GM12878 (cell line): ENCODE data around the gene STATH. TPM values are rescaled to one million over a fixed set of nuclear protein-coding genes. Genes with fewer than 3 reads are reported as not detected.

Experiments used
- ATAC-seq: fragments of 200-7000 bp; cut with Tn5 transposase; 3 replicates; pipeline ENCODE4 v1.9.1; 2020; ENCODE audit warnings: mild to moderate bottlenecking, moderate library complexity
- BruUV-seq: library from RNA; stranded (reverse); fragments of 400-500 nt; replicated peaks from 2 replicates; lab custom pipeline; 2021; lab: Mats Ljungman, UMichigan
- CTCF ChIA-PET: fragments of 300-600 bp; sonication (Branson Sonifier 250); formaldehyde crosslinking; extraction: SDS; loops from one replicate; lab custom pipeline; 2021; ENCODE audit warnings: inconsistent platforms; lab: Yijun Ruan, JAX
- POLR2A ChIA-PET: fragments of 350-600 bp; formaldehyde crosslinking; extraction: SDS; loops from one replicate; lab custom pipeline; 2021; ENCODE audit warnings: inconsistent platforms; lab: Charles Lee
- RAD21 ChIA-PET: fragments of 300-600 bp; sonication (Branson Sonifier 250); formaldehyde crosslinking; loops from one replicate; lab custom pipeline; 2023; ENCODE audit warnings: antibody characterized with exemption; ENCODE audit not compliant: unreplicated experiment; lab: Charles Lee
- SMC1A ChIA-PET: fragments of 300-600 bp; sonication (Branson Sonifier 250); formaldehyde crosslinking; loops from one replicate; lab custom pipeline; 2023; ENCODE audit not compliant: unreplicated experiment, uncharacterized antibody; lab: Charles Lee
- DNase-seq: peaks from one replicate; pipeline ENCODE4 v3.0.0-alpha.2; 2011; ENCODE audit warnings: low read depth, low spot score
- FAIRE-seq: peaks from 3 replicates; lab custom pipeline; 2011; peaks lifted over from hg19 to GRCh38; lab: Jason Lieb, UNC
- H2AFZ ChIP-seq: 2 replicates; pipeline ENCODE4 v1.6.0; 2011; ENCODE audit warnings: low read depth, low read length, control low read depth; ENCODE audit not compliant: control insufficient read depth
- H3K27ac ChIP-seq: 2 replicates; pipeline ENCODE4 v1.5.1; 2011; ENCODE audit warnings: control low read depth; ENCODE audit not compliant: control insufficient read depth, insufficient read depth
- H3K27me3 ChIP-seq, 2 experiments: replicated peaks in 1 of 2; 2 replicates each; pipeline versions ENCODE4 v1.6.0 to v1.6.1; 2011; ENCODE audit warnings: low read length in 1 of 2; ENCODE audit not compliant: control insufficient read depth in 2 of 2, insufficient read depth in 2 of 2
- H3K36me3 ChIP-seq, 2 experiments: 2 replicates each; pipeline ENCODE4 v1.5.1; 2011; ENCODE audit warnings: low read length in 1 of 2; ENCODE audit not compliant: control insufficient read depth in 2 of 2, insufficient read depth in 2 of 2
- H3K4me1 ChIP-seq: 2 replicates; pipeline ENCODE4 v1.6.1; 2011; ENCODE audit warnings: mild to moderate bottlenecking, low read length, moderate library complexity, mixed read lengths; ENCODE audit not compliant: control insufficient read depth, insufficient read depth
- H3K4me2 ChIP-seq: 2 replicates; pipeline ENCODE4 v1.6.0; 2011; ENCODE audit warnings: control low read depth; ENCODE audit not compliant: control insufficient read depth, insufficient read depth
- H3K4me3 ChIP-seq: fragments of 200-600 bp; sonication (generic); 2 replicates; pipeline ENCODE4 v1.5.1; 2016
- H3K79me2 ChIP-seq: 2 replicates; pipeline ENCODE4 v1.6.0; 2011; ENCODE audit warnings: low read length; ENCODE audit not compliant: control insufficient read depth, insufficient read depth
- H3K9ac ChIP-seq: 2 replicates; pipeline ENCODE4 v1.8.0; 2011; ENCODE audit warnings: low read length, control low read depth, mixed read lengths; ENCODE audit not compliant: control insufficient read depth, insufficient read depth
- H3K9me3 ChIP-seq: replicated peaks from 3 replicates; pipeline ENCODE4 v1.5.1; 2011; ENCODE audit warnings: mild to moderate bottlenecking, low read length; ENCODE audit not compliant: control insufficient read depth, insufficient read depth
- H4K20me1 ChIP-seq: 2 replicates; pipeline ENCODE4 v1.6.0; 2011; ENCODE audit not compliant: control insufficient read depth, insufficient read depth
- HDGF ChIP-seq: fragments of 450-650 bp; IDR thresholded peaks from 2 replicates; pipeline ENCODE4 v1.6.1; 2016; ENCODE audit warnings: antibody characterized with exemption
- JUND ChIP-seq: IDR thresholded peaks from 2 replicates; pipeline ENCODE4 v1.6.1; 2012; ENCODE audit warnings: low read depth, mild to moderate bottlenecking, low read length, improper control_type of control experiment, moderate library complexity
- KDM1A ChIP-seq: fragments of 200-600 bp; sonication (generic); IDR thresholded peaks from 2 replicates; pipeline ENCODE4 v1.6.1; 2016; ENCODE audit warnings: borderline replicate concordance
- SMAD5 ChIP-seq: IDR thresholded peaks from 2 replicates; pipeline ENCODE4 v1.6.1; 2016; ENCODE audit warnings: antibody characterized with exemption, low read depth
- STAT3 ChIP-seq: IDR thresholded peaks from 2 replicates; pipeline ENCODE4 v1.6.1; 2011; ENCODE audit warnings: low read depth, low read length, improper control_type of control experiment
- ZBED1 ChIP-seq: IDR thresholded peaks from 2 replicates; pipeline ENCODE4 v1.6.1; 2016; ENCODE audit warnings: borderline replicate concordance
- ZNF274 ChIP-seq: IDR thresholded peaks from one replicate; pipeline ENCODE4 v1.8.0; 2011; ENCODE audit not compliant: insufficient read length, insufficient read depth
- ZSCAN29 ChIP-seq: fragments of 450-650 bp; IDR thresholded peaks from 2 replicates; pipeline ENCODE4 v1.6.1; 2017; ENCODE audit warnings: mild to moderate bottlenecking, moderate library complexity
- in situ Hi-C: fragments of 300-500 bp; cut with MboI; formaldehyde crosslinking; loops from 9 replicates; pipeline ENCODE4 v1.14.3; 2018; ENCODE audit warnings: mixed read lengths
- intact Hi-C: fragments of 100-400 bp; cut with micrococcal nuclease; formaldehyde crosslinking; loops from one replicate; pipeline ENCODE4 v1.14.2; 2022; ENCODE audit not compliant: unreplicated experiment
- polyA plus RNA-seq, 11 experiments: library from polyadenylated mRNA; depleted of rRNA in 4 of 11; unstranded in 6 of 11; stranded (reverse) in 5 of 11; fragments of >200 nt; fragmentation: Nextera tagmentation in 4 of 11; fragmentation: Illumina TruSeq in 1 of 11; extraction: Ambion mirVana in 4 of 11; extraction: Trizol in 1 of 11; gene quantifications; 1 replicate in 1 of 11; 2 replicates in 10 of 11; pipeline versions ENCODE4 v1.2.1 to v1.2.3, GENCODE V29; 2011 to 2016; ENCODE audit warnings: inconsistent platforms in 2 of 11, missing spikeins in 2 of 11, low read depth in 1 of 11
- total RNA-seq, 4 experiments: library from RNA; depleted of rRNA in 3 of 4; stranded (reverse); fragments of >200 nt in 3 of 4; fragmentation: Illumina TruSeq in 1 of 4; extraction: Trizol in 1 of 4; gene quantifications; 2 replicates each; pipeline versions ENCODE4 v1.2.1 to v1.2.3, GENCODE V29; 2013 to 2021
- TF ChIP-seq, protein P1 (sequence below): fragments of 150-350 bp; IDR thresholded peaks from 2 replicates; pipeline ENCODE4 v1.6.1; 2016; ENCODE audit warnings: low read depth, low read length
- TF ChIP-seq, protein P2 (sequence below): fragments of 450-650 bp; IDR thresholded peaks from 2 replicates; pipeline ENCODE4 v1.6.1; 2016; ENCODE audit warnings: mild to moderate bottlenecking, moderate library complexity, borderline replicate concordance
- TF ChIP-seq, protein P3 (sequence below): fragments of 450-650 bp; formaldehyde crosslinking; IDR thresholded peaks from 2 replicates; pipeline ENCODE4 v1.4.0; 2020; ENCODE audit warnings: mild to moderate bottlenecking, moderate library complexity

The STATH gene
- total and polyA plus RNA-seq, 10 of the 15 experiments (the other 5 are each of a cell fraction or from before 2014, with no cell fraction given) = 0.21 TPM; not detected in 9

DNA sequence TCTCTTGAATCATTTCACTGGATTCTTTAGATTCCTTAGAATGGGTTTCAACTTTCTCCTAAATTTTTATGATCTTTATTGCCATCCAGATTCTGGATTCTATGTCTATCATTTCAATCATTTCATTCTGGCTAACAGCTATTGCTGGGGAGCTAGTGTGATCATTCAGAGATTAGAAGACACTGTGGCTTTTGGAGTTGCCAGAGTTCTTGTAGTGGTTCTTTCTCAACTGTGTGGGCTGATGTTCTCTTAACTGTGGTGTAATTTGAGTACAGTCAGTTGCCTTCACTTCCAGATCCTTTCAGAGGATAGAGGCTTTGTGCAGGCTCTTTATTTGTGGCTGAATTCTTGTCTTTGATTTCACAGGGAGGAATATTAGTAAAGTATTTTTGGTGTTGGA lies 18.2 kb upstream of the STATH start:
- intact Hi-C loops = no loop called here
- in situ Hi-C loops = no loop called here
- ChIA-PET CTCF (no interaction called here), SMC1A (no interaction called here), POLR2A (no interaction called here), RAD21 (interaction anchor here (0.5 kb wide), 1 partner anchor 107 kb away, joined by 3 read pairs; no protein-coding TSS in a partner anchor)
- Histone ChIP-seq H3K36me3 (no peaks in the 10 kb centered on the region), H3K27me3 (no peaks in the 10 kb centered on the region), H3K4me2 (no peak overlapping the region), H3K9ac (no peak overlapping the region), H2AFZ (no peak overlapping the region), H3K79me2 (no peaks in the 10 kb centered on the region), H3K27ac (no peak overlapping the region), H4K20me1 (no peaks in the 10 kb centered on the region), H3K4me1 (no peaks in the 10 kb centered on the region), H3K4me3 (no peak overlapping the region), H3K9me3 (no peaks in the 10 kb centered on the region)
- DNase-seq (no peak), ATAC-seq (no peak), FAIRE-seq (no peak)
- no TSS peak for BruUV-seq
- TF ChIP-seq HDGF (no peak), KDM1A (no peak), STAT3 (no peak), ZSCAN29 (no peak), JUND (no peak), ZBED1 (no peak), SMAD5 (no peak), ZNF274 (no peak)
- TF ChIP-seq, protein P1, sequence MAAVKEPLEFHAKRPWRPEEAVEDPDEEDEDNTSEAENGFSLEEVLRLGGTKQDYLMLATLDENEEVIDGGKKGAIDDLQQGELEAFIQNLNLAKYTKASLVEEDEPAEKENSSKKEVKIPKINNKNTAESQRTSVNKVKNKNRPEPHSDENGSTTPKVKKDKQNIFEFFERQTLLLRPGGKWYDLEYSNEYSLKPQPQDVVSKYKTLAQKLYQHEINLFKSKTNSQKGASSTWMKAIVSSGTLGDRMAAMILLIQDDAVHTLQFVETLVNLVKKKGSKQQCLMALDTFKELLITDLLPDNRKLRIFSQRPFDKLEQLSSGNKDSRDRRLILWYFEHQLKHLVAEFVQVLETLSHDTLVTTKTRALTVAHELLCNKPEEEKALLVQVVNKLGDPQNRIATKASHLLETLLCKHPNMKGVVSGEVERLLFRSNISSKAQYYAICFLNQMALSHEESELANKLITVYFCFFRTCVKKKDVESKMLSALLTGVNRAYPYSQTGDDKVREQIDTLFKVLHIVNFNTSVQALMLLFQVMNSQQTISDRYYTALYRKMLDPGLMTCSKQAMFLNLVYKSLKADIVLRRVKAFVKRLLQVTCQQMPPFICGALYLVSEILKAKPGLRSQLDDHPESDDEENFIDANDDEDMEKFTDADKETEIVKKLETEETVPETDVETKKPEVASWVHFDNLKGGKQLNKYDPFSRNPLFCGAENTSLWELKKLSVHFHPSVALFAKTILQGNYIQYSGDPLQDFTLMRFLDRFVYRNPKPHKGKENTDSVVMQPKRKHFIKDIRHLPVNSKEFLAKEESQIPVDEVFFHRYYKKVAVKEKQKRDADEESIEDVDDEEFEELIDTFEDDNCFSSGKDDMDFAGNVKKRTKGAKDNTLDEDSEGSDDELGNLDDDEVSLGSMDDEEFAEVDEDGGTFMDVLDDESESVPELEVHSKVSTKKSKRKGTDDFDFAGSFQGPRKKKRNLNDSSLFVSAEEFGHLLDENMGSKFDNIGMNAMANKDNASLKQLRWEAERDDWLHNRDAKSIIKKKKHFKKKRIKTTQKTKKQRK = no peak
- TF ChIP-seq, protein P2, sequence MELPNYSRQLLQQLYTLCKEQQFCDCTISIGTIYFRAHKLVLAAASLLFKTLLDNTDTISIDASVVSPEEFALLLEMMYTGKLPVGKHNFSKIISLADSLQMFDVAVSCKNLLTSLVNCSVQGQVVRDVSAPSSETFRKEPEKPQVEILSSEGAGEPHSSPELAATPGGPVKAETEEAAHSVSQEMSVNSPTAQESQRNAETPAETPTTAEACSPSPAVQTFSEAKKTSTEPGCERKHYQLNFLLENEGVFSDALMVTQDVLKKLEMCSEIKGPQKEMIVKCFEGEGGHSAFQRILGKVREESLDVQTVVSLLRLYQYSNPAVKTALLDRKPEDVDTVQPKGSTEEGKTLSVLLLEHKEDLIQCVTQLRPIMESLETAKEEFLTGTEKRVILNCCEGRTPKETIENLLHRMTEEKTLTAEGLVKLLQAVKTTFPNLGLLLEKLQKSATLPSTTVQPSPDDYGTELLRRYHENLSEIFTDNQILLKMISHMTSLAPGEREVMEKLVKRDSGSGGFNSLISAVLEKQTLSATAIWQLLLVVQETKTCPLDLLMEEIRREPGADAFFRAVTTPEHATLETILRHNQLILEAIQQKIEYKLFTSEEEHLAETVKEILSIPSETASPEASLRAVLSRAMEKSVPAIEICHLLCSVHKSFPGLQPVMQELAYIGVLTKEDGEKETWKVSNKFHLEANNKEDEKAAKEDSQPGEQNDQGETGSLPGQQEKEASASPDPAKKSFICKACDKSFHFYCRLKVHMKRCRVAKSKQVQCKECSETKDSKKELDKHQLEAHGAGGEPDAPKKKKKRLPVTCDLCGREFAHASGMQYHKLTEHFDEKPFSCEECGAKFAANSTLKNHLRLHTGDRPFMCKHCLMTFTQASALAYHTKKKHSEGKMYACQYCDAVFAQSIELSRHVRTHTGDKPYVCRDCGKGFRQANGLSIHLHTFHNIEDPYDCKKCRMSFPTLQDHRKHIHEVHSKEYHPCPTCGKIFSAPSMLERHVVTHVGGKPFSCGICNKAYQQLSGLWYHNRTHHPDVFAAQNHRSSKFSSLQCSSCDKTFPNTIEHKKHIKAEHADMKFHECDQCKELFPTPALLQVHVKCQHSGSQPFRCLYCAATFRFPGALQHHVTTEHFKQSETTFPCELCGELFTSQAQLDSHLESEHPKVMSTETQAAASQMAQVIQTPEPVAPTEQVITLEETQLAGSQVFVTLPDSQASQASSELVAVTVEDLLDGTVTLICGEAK = no peak
- TF ChIP-seq, protein P3, sequence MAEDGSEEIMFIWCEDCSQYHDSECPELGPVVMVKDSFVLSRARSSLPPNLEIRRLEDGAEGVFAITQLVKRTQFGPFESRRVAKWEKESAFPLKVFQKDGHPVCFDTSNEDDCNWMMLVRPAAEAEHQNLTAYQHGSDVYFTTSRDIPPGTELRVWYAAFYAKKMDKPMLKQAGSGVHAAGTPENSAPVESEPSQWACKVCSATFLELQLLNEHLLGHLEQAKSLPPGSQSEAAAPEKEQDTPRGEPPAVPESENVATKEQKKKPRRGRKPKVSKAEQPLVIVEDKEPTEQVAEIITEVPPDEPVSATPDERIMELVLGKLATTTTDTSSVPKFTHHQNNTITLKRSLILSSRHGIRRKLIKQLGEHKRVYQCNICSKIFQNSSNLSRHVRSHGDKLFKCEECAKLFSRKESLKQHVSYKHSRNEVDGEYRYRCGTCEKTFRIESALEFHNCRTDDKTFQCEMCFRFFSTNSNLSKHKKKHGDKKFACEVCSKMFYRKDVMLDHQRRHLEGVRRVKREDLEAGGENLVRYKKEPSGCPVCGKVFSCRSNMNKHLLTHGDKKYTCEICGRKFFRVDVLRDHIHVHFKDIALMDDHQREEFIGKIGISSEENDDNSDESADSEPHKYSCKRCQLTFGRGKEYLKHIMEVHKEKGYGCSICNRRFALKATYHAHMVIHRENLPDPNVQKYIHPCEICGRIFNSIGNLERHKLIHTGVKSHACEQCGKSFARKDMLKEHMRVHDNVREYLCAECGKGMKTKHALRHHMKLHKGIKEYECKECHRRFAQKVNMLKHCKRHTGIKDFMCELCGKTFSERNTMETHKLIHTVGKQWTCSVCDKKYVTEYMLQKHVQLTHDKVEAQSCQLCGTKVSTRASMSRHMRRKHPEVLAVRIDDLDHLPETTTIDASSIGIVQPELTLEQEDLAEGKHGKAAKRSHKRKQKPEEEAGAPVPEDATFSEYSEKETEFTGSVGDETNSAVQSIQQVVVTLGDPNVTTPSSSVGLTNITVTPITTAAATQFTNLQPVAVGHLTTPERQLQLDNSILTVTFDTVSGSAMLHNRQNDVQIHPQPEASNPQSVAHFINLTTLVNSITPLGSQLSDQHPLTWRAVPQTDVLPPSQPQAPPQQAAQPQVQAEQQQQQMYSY (CRISPR knock-in tag) = no peak
